IMR-90 (cell line): ENCODE measurements around the gene SMIM44. TPM values are rescaled to one million over a fixed set of nuclear protein-coding genes. Genes with fewer than 3 reads are reported as not detected.

Source experiments
- ATAC-seq: fragments of 200-7000 bp; cut with Tn5 transposase; 2 replicates; pipeline ENCODE4 v1.9.1; 2020; ENCODE audit warnings: low read depth, mild to moderate bottlenecking, moderate library complexity
- BruUV-seq: library from RNA; stranded (reverse); fragments of 400-500 nt; replicated peaks from 2 replicates; lab custom pipeline; 2021; lab: Mats Ljungman, UMichigan
- CTCF ChIA-PET: fragments of 300-600 bp; formaldehyde crosslinking; extraction: SDS; loops from one replicate; lab custom pipeline; 2021; ENCODE audit warnings: antibody characterized with exemption; lab: Yijun Ruan, JAX
- POLR2A ChIA-PET: fragments of 300-600 bp; sonication (Branson Sonifier 250); formaldehyde crosslinking; loops from one replicate; lab custom pipeline; 2022; ENCODE audit warnings: antibody characterized with exemption; ENCODE audit not compliant: unreplicated experiment; lab: Charles Lee
- DNase-seq: peaks from one replicate; pipeline ENCODE4 v3.0.0; 2013
- H2AFZ ChIP-seq: replicated peaks from 2 replicates; pipeline ENCODE3; 2013; ENCODE audit warnings: low read length, mild to moderate bottlenecking; ENCODE audit not compliant: poor library complexity
- H2AK5ac ChIP-seq: 2 replicates; pipeline ENCODE4 v1.6.1; 2013; ENCODE audit warnings: low read depth, low read length, inconsistent platforms
- H2AK9ac ChIP-seq: replicated peaks from 2 replicates; pipeline ENCODE3; 2013; ENCODE audit warnings: mild to moderate bottlenecking, low read depth, low read length, moderate library complexity; ENCODE audit not compliant: poor library complexity
- H2BK120ac ChIP-seq: 2 replicates; pipeline ENCODE4 v1.6.1; 2013; ENCODE audit warnings: low read depth, low read length, inconsistent platforms
- H2BK15ac ChIP-seq: 3 replicates; pipeline ENCODE4 v1.6.1; 2013; ENCODE audit warnings: low read depth, low read length, inconsistent platforms
- H2BK20ac ChIP-seq: 2 replicates; pipeline ENCODE4 v1.6.1; 2013; ENCODE audit warnings: low read depth, mild to moderate bottlenecking, inconsistent platforms, low read length, moderate library complexity
- H2BK5ac ChIP-seq: 2 replicates; pipeline ENCODE4 v1.6.1; 2013; ENCODE audit warnings: mild to moderate bottlenecking, low read depth, low read length, inconsistent platforms; ENCODE audit not compliant: poor library complexity, severe bottlenecking
- H3K14ac ChIP-seq: replicated peaks from 2 replicates; pipeline ENCODE4 v1.6.1; 2013; ENCODE audit warnings: low read depth, low read length, inconsistent platforms
- H3K18ac ChIP-seq: 2 replicates; pipeline ENCODE4 v1.6.1; 2013; ENCODE audit warnings: low read depth, low read length, control low read depth
- H3K23ac ChIP-seq: 2 replicates; pipeline ENCODE4 v1.6.1; 2013; ENCODE audit warnings: low read depth, low read length, inconsistent platforms
- H3K27ac ChIP-seq: 2 replicates; pipeline ENCODE4 v1.5.1; 2013; ENCODE audit warnings: mild to moderate bottlenecking, control low read depth, low read length; ENCODE audit not compliant: insufficient read depth
- H3K27me3 ChIP-seq: 2 replicates; pipeline ENCODE4 v1.6.1; 2013; ENCODE audit warnings: low read length; ENCODE audit not compliant: control insufficient read depth, insufficient read depth
- H3K36me3 ChIP-seq: 2 replicates; pipeline ENCODE4 v1.6.1; 2013; ENCODE audit warnings: low read length, mixed read lengths; ENCODE audit not compliant: control insufficient read depth, insufficient read depth
- H3K4ac ChIP-seq: 2 replicates; pipeline ENCODE4 v1.6.1; 2013; ENCODE audit warnings: low read depth, low read length, inconsistent platforms
- H3K4me1 ChIP-seq: 2 replicates; pipeline ENCODE4 v1.6.1; 2013; ENCODE audit warnings: low read length, mixed read lengths; ENCODE audit not compliant: control insufficient read depth, insufficient read depth
- H3K4me2 ChIP-seq: 2 replicates; pipeline ENCODE4 v1.6.1; 2013; ENCODE audit warnings: low read depth, mild to moderate bottlenecking, control low read depth, low read length, moderate library complexity
- H3K4me3 ChIP-seq: 2 replicates; pipeline ENCODE4 v1.5.1; 2013; ENCODE audit warnings: low read depth, mild to moderate bottlenecking, control low read depth, low read length, moderate library complexity; ENCODE audit not compliant: insufficient read depth
- H3K56ac ChIP-seq: 2 replicates; pipeline ENCODE4 v1.6.1; 2013; ENCODE audit warnings: low read length, inconsistent platforms; ENCODE audit not compliant: insufficient read depth; ENCODE audit errors: extremely low read depth
- H3K79me1 ChIP-seq, 2 experiments: 2 replicates each; pipeline ENCODE4 v1.6.1; 2013; ENCODE audit warnings: low read length in 2 of 2, inconsistent platforms in 1 of 2, low read depth in 1 of 2
- H3K9ac ChIP-seq: 2 replicates; pipeline ENCODE4 v1.6.1; 2013; ENCODE audit warnings: low read depth, low read length, control low read depth
- H3K9me1 ChIP-seq: 2 replicates; pipeline ENCODE4 v1.6.1; 2013; ENCODE audit warnings: low read length, inconsistent platforms; ENCODE audit not compliant: insufficient read depth
- H3K9me3 ChIP-seq: 2 replicates; pipeline ENCODE4 v1.6.1; 2013; ENCODE audit warnings: low read length; ENCODE audit not compliant: control insufficient read depth, insufficient read depth
- H4K20me1 ChIP-seq: 2 replicates; pipeline ENCODE4 v1.6.1; 2013; ENCODE audit warnings: low read length, inconsistent platforms; ENCODE audit not compliant: insufficient read depth
- H4K5ac ChIP-seq: 2 replicates; pipeline ENCODE4 v1.6.1; 2013; ENCODE audit warnings: mild to moderate bottlenecking, low read depth, low read length, control low read depth
- H4K8ac ChIP-seq, 2 experiments: 2 replicates each; pipeline ENCODE4 v1.6.1; 2013; ENCODE audit warnings: low read depth in 2 of 2, low read length in 2 of 2, control low read depth in 1 of 2, inconsistent platforms in 1 of 2
- H4K91ac ChIP-seq: 2 replicates; pipeline ENCODE4 v1.6.1; 2013; ENCODE audit warnings: low read depth, low read length, inconsistent platforms; ENCODE audit not compliant: insufficient read depth
- ELK1 ChIP-seq: fragments of 150-350 bp; IDR thresholded peaks from 2 replicates; pipeline ENCODE4 v1.6.1; 2016; ENCODE audit warnings: low read depth, mild to moderate bottlenecking, low read length, moderate library complexity, borderline replicate concordance
- MXI1 ChIP-seq: IDR thresholded peaks from 2 replicates; pipeline ENCODE4 v1.6.1; 2012; ENCODE audit warnings: low read depth, mild to moderate bottlenecking, low read length, moderate library complexity, borderline replicate concordance
- NFE2L2 ChIP-seq: fragments of 150-350 bp; IDR thresholded peaks from 2 replicates; pipeline ENCODE4 v1.6.1; 2016; ENCODE audit warnings: low read depth, mild to moderate bottlenecking, low read length
- SMC3 ChIP-seq: fragments of 150-350 bp; IDR thresholded peaks from 2 replicates; pipeline ENCODE4 v1.6.1; 2016; ENCODE audit warnings: low read depth, mild to moderate bottlenecking, antibody characterized with exemption, low read length, moderate library complexity
- WGBS, 2 experiments: methylation state at CpG; one replicate each; pipeline versions ENCODE4 v1.1.5 to v1.1.7; 2013; ENCODE audit warnings: missing lambda C conversion rate in 2 of 2; ENCODE audit not compliant: insufficient read length in 1 of 2; ENCODE audit errors: extremely low coverage in 2 of 2; 5-methylcytosine and 5-hydroxymethylcytosine counted together
- dilution Hi-C: fragments of 300-500 bp; cut with HindIII; formaldehyde crosslinking; loops from one replicate; pipeline ENCODE4 v1.14.3; 2018; ENCODE audit warnings: low sequenced_read_pairs; ENCODE audit not compliant: unreplicated experiment
- in situ Hi-C: fragments of 300-500 bp; cut with MboI; formaldehyde crosslinking; loops from 3 replicates; pipeline ENCODE4 v1.14.3; 2019; ENCODE audit warnings: low sequenced_read_pairs, inconsistent platforms, mixed read lengths
- intact Hi-C: fragments of 100-400 bp; cut with micrococcal nuclease; formaldehyde crosslinking; loops from 2 replicates; pipeline ENCODE4 v1.10.0; 2022
- polyA plus RNA-seq, 3 experiments: library from polyadenylated mRNA; depleted of rRNA; stranded (reverse); fragments of >200 nt; gene quantifications; 2 replicates each; pipeline ENCODE4 v1.2.3, GENCODE V29; 2012; ENCODE audit warnings: low replicate concordance in 1 of 3
- total RNA-seq: library from RNA; depleted of rRNA; stranded (reverse); fragments of >200 nt; gene quantifications from 2 replicates; pipeline ENCODE4 v1.2.3, GENCODE V29; 2012

SMIM44 gene
- total and polyA plus RNA-seq, 2 of the 4 experiments (the other 2 are of a cell fraction) = not detected

GRCh38 chr19:3481241-3482090, 1.8 kb downstream of the SMIM44 start:
- in situ Hi-C loops (loop anchor here (25.0 kb wide), 1 partner anchor 519 kb away; no protein-coding TSS in a partner anchor), intact Hi-C loops (no loop called here), dilution Hi-C loops (no loop called here)
- 53% methylated on average over 26 of the region's 38 CpGs; no CpG with 5 or more reads in 1 of the 2 experiments for WGBS, 2 experiments
- no peak overlapping the region for H2AK9ac ChIP-seq
- H3K79me1 ChIP-seq = no peaks in the 10 kb centered on the region
- no peak overlapping the region for H2BK20ac ChIP-seq
- no peak overlapping the region for H2BK15ac ChIP-seq
- no peak overlapping the region for H3K27ac ChIP-seq
- H4K8ac ChIP-seq = no peak overlapping the region
- H3K23ac ChIP-seq = no peak overlapping the region
- H3K9ac ChIP-seq = no peak overlapping the region
- H3K14ac ChIP-seq = no peak overlapping the region
- no peak overlapping the region for H3K4me2 ChIP-seq
- no peak overlapping the region for H3K4me3 ChIP-seq
- no peaks in the 10 kb centered on the region for H3K9me1 ChIP-seq
- no peak overlapping the region for H3K4ac ChIP-seq
- H3K4me1 ChIP-seq = no peaks in the 10 kb centered on the region
- H3K36me3 ChIP-seq = no peaks in the 10 kb centered on the region
- H3K18ac ChIP-seq = no peak overlapping the region
- ChIA-PET CTCF (interaction anchor here (1.7 kb wide), 1 partner anchor 177 kb away, joined by 5 read pairs; no protein-coding TSS in a partner anchor), POLR2A (no interaction called here)
- H3K27me3 ChIP-seq = peaks cover 34% of the 10 kb centered on the region
- H4K5ac ChIP-seq = no peak overlapping the region
- no TSS peak for BruUV-seq
- no peak overlapping the region for H2AFZ ChIP-seq
- no peak overlapping the region for H2AK5ac ChIP-seq
- no peak overlapping the region for H2BK5ac ChIP-seq
- no peaks in the 10 kb centered on the region for H4K20me1 ChIP-seq
- no peak for TF ChIP-seq SMC3
- no peak for TF ChIP-seq ELK1
- no peak for TF ChIP-seq MXI1
- TF ChIP-seq NFE2L2 = no peak
- no peak overlapping the region for H3K56ac ChIP-seq
- no peak overlapping the region for H2BK120ac ChIP-seq
- no peaks in the 10 kb centered on the region; the same call in 1 of the 2 replicates for H3K9me3 ChIP-seq
- no peak for DNase-seq
- no peak overlapping the region for H4K91ac ChIP-seq
- ATAC-seq = no peak
